ENCODE data around the gene EDAR.

GRCh38 chr2:108983610-108984009 lies 5.4 kb downstream of the EDAR start:
- no peak for TF ChIP-seq CTCF (IDR thresholded peaks at IDR 0.05)
- TF ChIP-seq POLR2A (IDR thresholded peaks at IDR 0.05) = no peak
